B cell (primary cell): ENCODE results near the gene TMEM115. TPM values are rescaled to one million over a fixed set of nuclear protein-coding genes. Genes with fewer than 3 reads are reported as not detected.

ENCODE experiments used
- ATAC-seq: fragments of 200-7000 bp; cut with Tn5 transposase; one replicate; pipeline ENCODE4 v1.10.0; 2021; ENCODE audit warnings: low read depth, mild to moderate bottlenecking, moderate number of reproducible peaks, moderate library complexity
- CTCF ChIA-PET: fragments of 350-600 bp; sonication (Branson Sonifier 250); formaldehyde crosslinking; loops from one replicate; lab custom pipeline; 2021; ENCODE audit warnings: antibody characterized with exemption, inconsistent platforms; lab: Charles Lee
- POLR2A ChIA-PET: fragments of 350-600 bp; sonication (Branson Sonifier 250); formaldehyde crosslinking; loops from one replicate; lab custom pipeline; 2021; ENCODE audit warnings: antibody characterized with exemption; lab: Charles Lee
- DNase-seq: peaks from one replicate; pipeline ENCODE4 v3.0.0; 2013
- H2AFZ ChIP-seq: 2 replicates; pipeline ENCODE4 v1.6.1; 2012; ENCODE audit warnings: mild to moderate bottlenecking, low read depth, low read length; ENCODE audit not compliant: insufficient read depth, poor library complexity, severe bottlenecking
- H3K27ac ChIP-seq, 2 donors: 1 replicate in 1 of 2; 2 replicates in 1 of 2; pipeline ENCODE4 v1.5.1; 2012 to 2013; ENCODE audit warnings: low read length in 2 of 2, mild to moderate bottlenecking in 2 of 2, moderate library complexity in 1 of 2
- H3K27me3 ChIP-seq, 4 experiments: fragments of 200-600 bp in 1 of 4; sonication (generic) in 1 of 4; replicated peaks in 1 of 4; 1 replicate in 2 of 4; 2 replicates in 2 of 4; pipeline versions ENCODE4 v1.6.1 to v1.7.0; 2013 to 2016; ENCODE audit warnings: low read length in 3 of 4, mild to moderate bottlenecking in 2 of 4, mixed read lengths in 1 of 4, moderate library complexity in 1 of 4; ENCODE audit not compliant: insufficient read depth in 4 of 4, control insufficient read depth in 3 of 4; ENCODE audit errors: control extremely low read depth in 1 of 4
- H3K36me3 ChIP-seq, 2 experiments: replicated peaks in 1 of 2; 1 replicate in 1 of 2; 2 replicates in 1 of 2; pipeline versions ENCODE4 v1.6.1 to v1.7.1; 2013; ENCODE audit warnings: low read length in 1 of 2; ENCODE audit not compliant: insufficient read depth in 2 of 2, control insufficient read depth in 1 of 2; ENCODE audit errors: control extremely low read depth in 1 of 2, extremely low read depth in 1 of 2
- H3K4me1 ChIP-seq, 2 donors: fragments of 200-600 bp in 1 of 2; sonication (generic) in 1 of 2; 1 replicate in 1 of 2; 2 replicates in 1 of 2; pipeline versions ENCODE4 v1.5.1 to v1.6.1; 2013 to 2017; ENCODE audit warnings: low read length in 2 of 2; ENCODE audit not compliant: control insufficient read depth in 2 of 2, insufficient read depth in 2 of 2
- H3K4me2 ChIP-seq: replicated peaks from 2 replicates; pipeline ENCODE3; 2012; ENCODE audit warnings: mild to moderate bottlenecking, low read depth, low read length; ENCODE audit not compliant: poor library complexity, severe bottlenecking
- H3K4me3 ChIP-seq, 5 experiments: fragments of 200-600 bp in 1 of 5; sonication (generic) in 1 of 5; 1 replicate in 3 of 5; 2 replicates in 2 of 5; pipeline versions ENCODE4 v1.5.1 to v1.7.0; 2011 to 2016; ENCODE audit warnings: low read length in 4 of 5, mild to moderate bottlenecking in 4 of 5, low read depth in 2 of 5, control low read depth in 1 of 5, moderate library complexity in 1 of 5; ENCODE audit not compliant: insufficient read depth in 1 of 5; ENCODE audit errors: control extremely low read depth in 1 of 5, extremely low read depth in 1 of 5
- H3K79me2 ChIP-seq: fragments of 200-600 bp; sonication (generic); one replicate; pipeline ENCODE4 v1.6.0; 2016; ENCODE audit warnings: low read length; ENCODE audit not compliant: control insufficient read depth, insufficient read depth
- H3K9ac ChIP-seq: fragments of 200-600 bp; sonication (generic); 2 replicates; pipeline ENCODE4 v1.6.1; 2017; ENCODE audit warnings: mild to moderate bottlenecking, low read length, moderate library complexity
- H3K9me3 ChIP-seq, 3 donors: one replicate each; pipeline versions ENCODE4 v1.6.1 to v1.7.1; 2013; ENCODE audit warnings: low read length in 2 of 3; ENCODE audit not compliant: control insufficient read depth in 2 of 3, insufficient read depth in 1 of 3; ENCODE audit errors: control extremely low read depth in 1 of 3
- H4K20me1 ChIP-seq: 2 replicates; pipeline ENCODE4 v1.6.0; 2012; ENCODE audit warnings: mild to moderate bottlenecking, low read length; ENCODE audit not compliant: insufficient read depth, control insufficient read depth, poor library complexity, severe bottlenecking
- H3K27ac Mint-ChIP-seq: one replicate; pipeline ENCODE4 v1.8.0; 2021; ENCODE audit warnings: mixed read lengths
- H3K27me3 Mint-ChIP-seq: one replicate; pipeline ENCODE4 v1.8.0; 2021; ENCODE audit warnings: mixed read lengths
- H3K4me1 Mint-ChIP-seq: one replicate; pipeline ENCODE4 v1.8.0; 2021; ENCODE audit warnings: mixed read lengths
- H3K4me3 Mint-ChIP-seq: one replicate; pipeline ENCODE4 v1.8.0; 2021; ENCODE audit warnings: mixed read lengths
- H3K9me3 Mint-ChIP-seq: one replicate; pipeline ENCODE4 v1.8.0; 2022; ENCODE audit warnings: mixed read lengths; ENCODE audit not compliant: insufficient read depth
- EZH2 ChIP-seq: IDR thresholded peaks from 2 replicates; pipeline ENCODE4 v1.6.1; 2012; ENCODE audit warnings: borderline replicate concordance, low read depth, mild to moderate bottlenecking, moderate library complexity, low read length; ENCODE audit not compliant: insufficient read depth, poor library complexity, severe bottlenecking
- WGBS: methylation state at CpG from one replicate; pipeline ENCODE4 v1.1.5; 2013; ENCODE audit warnings: missing lambda C conversion rate; ENCODE audit not compliant: insufficient coverage; 5-methylcytosine and 5-hydroxymethylcytosine counted together
- intact Hi-C: fragments of 100-400 bp; cut with micrococcal nuclease; formaldehyde crosslinking; loops from one replicate; pipeline ENCODE4 v1.10.0; 2022
- polyA plus RNA-seq: library from polyadenylated mRNA; depleted of rRNA; stranded (reverse); fragments of >200 nt; gene quantifications from 2 replicates; pipeline ENCODE4 v1.2.3, GENCODE V29; 2012
- total RNA-seq, 2 donors: library from RNA; stranded (reverse); fragments of 120-200 nt in 1 of 2; gene quantifications; 1 replicate in 1 of 2; 2 replicates in 1 of 2; pipeline versions ENCODE4 v1.2.3 to v1.2.4, GENCODE V29; 2013 to 2022
- TF ChIP-seq, protein P1 (sequence below): fragments of 200-600 bp; IDR thresholded peaks from one replicate; pipeline ENCODE4 v1.8.0; 2022; ENCODE audit warnings: antibody characterized with exemption, mild to moderate bottlenecking

Gene TMEM115
- total and polyA plus RNA-seq, 2 donors (not counting 1 experiment from before 2014, with no cell fraction given): 19.8 to 27.2 TPM

DNA sequence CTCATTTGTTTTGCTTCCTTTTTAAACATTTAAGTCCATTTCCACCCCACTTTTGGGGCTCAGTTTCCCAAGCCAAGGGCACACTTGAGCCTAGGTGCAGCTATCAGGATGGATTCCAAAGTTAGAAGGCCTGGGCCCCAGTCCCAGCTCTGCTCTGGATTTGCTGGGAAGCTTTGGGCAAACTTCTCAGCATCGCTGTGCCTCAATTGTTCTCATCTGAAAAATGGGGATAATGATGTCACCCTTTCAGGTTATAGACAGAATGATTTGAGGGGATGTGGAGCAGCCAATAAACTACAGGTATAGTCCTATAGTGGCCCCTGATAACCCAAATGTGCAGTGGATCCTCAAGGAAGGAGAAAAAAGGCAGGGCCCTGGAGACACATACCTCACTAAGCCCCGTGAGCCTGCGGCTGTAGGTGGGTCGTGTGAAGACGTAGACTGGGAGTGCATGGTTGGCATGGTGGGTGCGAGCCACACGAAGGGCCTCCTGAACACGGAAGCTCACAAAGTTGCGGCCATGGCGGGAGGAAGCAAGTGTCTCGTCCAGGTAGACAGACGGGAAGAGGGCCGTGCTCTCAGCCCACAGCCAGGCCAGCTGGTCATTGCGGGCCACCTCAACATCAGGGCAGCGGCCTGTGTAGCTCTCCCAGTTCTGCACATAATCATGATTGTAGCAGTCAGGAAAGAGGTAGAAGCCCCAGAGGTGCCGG lies 40.0 kb downstream of the TMEM115 start:
- no peak overlapping the region for H3K4me3 ChIP-seq
- H3K27me3 ChIP-seq: no peaks in the 10 kb centered on the region
- H4K20me1 ChIP-seq: no peaks in the 10 kb centered on the region
- no peak overlapping the region for H3K27ac ChIP-seq
- intact Hi-C loops: no loop called here
- 98% methylated on average over 14 of the region's 16 CpGs for WGBS
- H3K4me1 Mint-ChIP-seq: peaks cover 47% of the 10 kb centered on the region
- H3K27ac Mint-ChIP-seq: no peak overlapping the region
- TF ChIP-seq, protein P1, sequence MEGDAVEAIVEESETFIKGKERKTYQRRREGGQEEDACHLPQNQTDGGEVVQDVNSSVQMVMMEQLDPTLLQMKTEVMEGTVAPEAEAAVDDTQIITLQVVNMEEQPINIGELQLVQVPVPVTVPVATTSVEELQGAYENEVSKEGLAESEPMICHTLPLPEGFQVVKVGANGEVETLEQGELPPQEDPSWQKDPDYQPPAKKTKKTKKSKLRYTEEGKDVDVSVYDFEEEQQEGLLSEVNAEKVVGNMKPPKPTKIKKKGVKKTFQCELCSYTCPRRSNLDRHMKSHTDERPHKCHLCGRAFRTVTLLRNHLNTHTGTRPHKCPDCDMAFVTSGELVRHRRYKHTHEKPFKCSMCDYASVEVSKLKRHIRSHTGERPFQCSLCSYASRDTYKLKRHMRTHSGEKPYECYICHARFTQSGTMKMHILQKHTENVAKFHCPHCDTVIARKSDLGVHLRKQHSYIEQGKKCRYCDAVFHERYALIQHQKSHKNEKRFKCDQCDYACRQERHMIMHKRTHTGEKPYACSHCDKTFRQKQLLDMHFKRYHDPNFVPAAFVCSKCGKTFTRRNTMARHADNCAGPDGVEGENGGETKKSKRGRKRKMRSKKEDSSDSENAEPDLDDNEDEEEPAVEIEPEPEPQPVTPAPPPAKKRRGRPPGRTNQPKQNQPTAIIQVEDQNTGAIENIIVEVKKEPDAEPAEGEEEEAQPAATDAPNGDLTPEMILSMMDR: no peak
- TF ChIP-seq EZH2: no peak
- DNase-seq (no peak), ATAC-seq (no peak)
- no peak overlapping the region for H2AFZ ChIP-seq
- peak overlapping the region; percentile 98 for H3K4me3 Mint-ChIP-seq
- POLR2A ChIA-PET: no interaction called here
- no peaks in the 10 kb centered on the region for H3K27me3 Mint-ChIP-seq
- H3K36me3 ChIP-seq: peaks cover 0 to 5% of the 10 kb centered on the region in 2 experiments
- no peaks in the 10 kb centered on the region for H3K79me2 ChIP-seq
- H3K4me1 ChIP-seq: peaks cover 25 to 57% of the 10 kb centered on the region in 2 donors
- no peaks in the 10 kb centered on the region for H3K9me3 Mint-ChIP-seq
- CTCF ChIA-PET: interaction anchor here (0.7 to 2.0 kb wide), 5 partner anchors 8 to 223 kb away, joined by 3 to 6 read pairs (median 3); partner anchors contain the start of gene TUSC2
- H3K9ac ChIP-seq: no peak overlapping the region
- H3K9me3 ChIP-seq: peaks cover 0 to 3% (median 0%) of the 10 kb centered on the region in 3 donors
- peak overlapping the region; percentile 26 for H3K4me2 ChIP-seq

GRCh38 chr3:50318615-50319014 lies 40.7 kb downstream of the TMEM115 start:
- peaks cover 45% of the 10 kb centered on the region for H3K4me1 Mint-ChIP-seq
- Histone ChIP-seq H3K4me1 (peaks cover 25 to 57% of the 10 kb centered on the region in 2 donors), H3K79me2 (no peaks in the 10 kb centered on the region), H3K4me3 (no peak overlapping the region), H3K9me3 (peaks cover 0 to 3% (median 0%) of the 10 kb centered on the region in 3 donors), H3K4me2 (peak overlapping the region; percentile 26), H3K27me3 (no peaks in the 10 kb centered on the region), H3K36me3 (peaks cover 0 to 3% of the 10 kb centered on the region in 2 experiments), H4K20me1 (no peaks in the 10 kb centered on the region), H3K27ac (no peak overlapping the region), H3K9ac (no peak overlapping the region), H2AFZ (no peak overlapping the region)
- POLR2A ChIA-PET: interaction anchor here (0.6 kb wide), 1 partner anchor 26 kb away, joined by 5 read pairs; no protein-coding TSS in a partner anchor
- 75% methylated on average over 10 of the region's 10 CpGs for WGBS
- intact Hi-C loops: no loop called here
- TF ChIP-seq, protein P1: no peak
- TF ChIP-seq EZH2: no peak
- DNase-seq: no peak
- ATAC-seq: no peak
- CTCF ChIA-PET: interaction anchor here (0.8 to 2.0 kb wide), 4 partner anchors 12 to 224 kb away, joined by 3 to 6 read pairs (median 4); no protein-coding TSS in a partner anchor
- H3K27ac Mint-ChIP-seq: peak overlapping the region; percentile 72
- peak overlapping the region; percentile 41 for H3K4me3 Mint-ChIP-seq
- no peaks in the 10 kb centered on the region for H3K9me3 Mint-ChIP-seq
- no peaks in the 10 kb centered on the region for H3K27me3 Mint-ChIP-seq
